GM19240 (cell line): ENCODE results near the gene SLC41A3.
"Not testable (repeated sequence)": the region's sequence is repeated elsewhere in the genome, so short reads cannot be mapped to it uniquely, and the experiment has no call there.

Experiments
- DNase-seq: peaks from one replicate; pipeline ENCODE4 v3.0.0; 2011; ENCODE audit warnings: low spot score; ENCODE audit not compliant: insufficient read length

Gene SLC41A3

GRCh38 chr3:126053949-126054569 is 29.9 kb downstream of the SLC41A3 start:
- no peak for DNase-seq

GRCh38 chr3:126053513-126053912 is 30.4 kb downstream of the SLC41A3 start:
- no peak for DNase-seq

DNA sequence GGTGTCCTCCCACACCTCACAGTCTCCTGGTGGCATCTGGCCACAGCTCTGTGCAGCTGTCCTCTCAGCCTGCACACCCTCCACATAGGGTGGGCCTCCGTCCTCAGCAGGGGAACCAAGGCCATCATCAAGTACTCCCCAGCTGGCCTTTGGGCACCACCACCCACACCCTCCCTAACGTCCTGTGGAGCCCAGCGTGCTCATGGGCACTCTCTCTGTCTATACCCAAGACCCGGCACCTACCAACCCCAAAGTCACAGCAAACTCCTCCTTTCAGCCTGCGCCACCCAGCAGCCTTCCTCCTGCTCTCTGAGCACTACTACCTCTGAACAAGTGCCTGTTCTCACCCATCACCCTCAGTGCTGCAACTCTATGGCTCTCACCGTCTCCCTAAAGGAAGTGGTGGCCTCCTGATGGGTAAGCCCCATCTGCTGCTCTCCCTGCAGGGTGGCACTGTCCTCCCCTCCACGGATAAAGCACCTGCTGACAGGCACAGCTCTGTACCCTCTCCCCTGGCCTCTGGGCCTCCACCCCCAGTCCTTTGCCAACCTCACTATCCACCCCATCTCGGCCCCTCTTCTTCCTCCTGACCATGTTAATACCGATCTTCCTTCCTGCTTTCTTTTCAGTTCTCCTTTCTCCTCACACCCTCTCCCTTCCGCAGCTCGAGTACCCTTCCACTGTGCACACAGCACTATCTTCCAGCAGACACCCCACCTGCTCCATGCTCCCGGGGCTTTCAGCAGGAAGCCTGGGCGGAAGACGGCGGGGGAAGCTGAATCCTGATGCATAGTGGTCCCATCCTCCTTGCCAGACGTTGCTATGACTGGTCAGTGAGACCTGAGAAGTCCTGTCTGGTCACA is 31.5 kb downstream of the SLC41A3 start:
- no peak for DNase-seq

- DNase-seq = no peak
Measured at GRCh38 chr3:126051741-126052140, 32.2 kb downstream of the SLC41A3 start.

GRCh38 chr3:126051234-126051633 is 32.7 kb downstream of the SLC41A3 start:
- DNase-seq = no peak

GRCh38 chr3:126050626-126051025 is 33.3 kb downstream of the SLC41A3 start:
- no peak for DNase-seq

GRCh38 chr3:126050050-126050392 is 33.9 kb downstream of the SLC41A3 start:
- DNase-seq = no peak

GRCh38 chr3:126049289-126050049 is 34.5 kb downstream of the SLC41A3 start:
- no peak for DNase-seq

GRCh38 chr3:126040386-126040785 is 43.5 kb downstream of the SLC41A3 start:
- DNase-seq = no peak

DNA sequence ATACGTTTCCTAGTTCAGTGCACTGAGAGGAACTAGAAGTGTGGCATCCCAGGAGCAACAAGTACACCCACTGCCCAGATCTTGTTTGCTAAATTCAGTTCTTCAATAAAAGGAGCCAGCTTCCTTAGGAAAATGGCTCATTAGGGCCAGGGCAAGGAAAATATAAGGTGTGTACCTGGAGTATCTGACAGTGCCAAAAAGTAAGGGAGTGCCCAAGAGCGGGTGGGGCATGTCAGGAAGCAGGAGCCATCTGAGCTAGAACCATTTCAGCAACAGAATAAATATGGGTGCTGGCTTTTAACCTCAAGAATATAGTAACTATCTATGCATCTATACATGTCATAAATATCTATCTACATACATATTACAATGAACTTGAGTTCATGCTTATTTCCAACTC is 44.1 kb downstream of the SLC41A3 start:
- DNase-seq = no peak

DNA sequence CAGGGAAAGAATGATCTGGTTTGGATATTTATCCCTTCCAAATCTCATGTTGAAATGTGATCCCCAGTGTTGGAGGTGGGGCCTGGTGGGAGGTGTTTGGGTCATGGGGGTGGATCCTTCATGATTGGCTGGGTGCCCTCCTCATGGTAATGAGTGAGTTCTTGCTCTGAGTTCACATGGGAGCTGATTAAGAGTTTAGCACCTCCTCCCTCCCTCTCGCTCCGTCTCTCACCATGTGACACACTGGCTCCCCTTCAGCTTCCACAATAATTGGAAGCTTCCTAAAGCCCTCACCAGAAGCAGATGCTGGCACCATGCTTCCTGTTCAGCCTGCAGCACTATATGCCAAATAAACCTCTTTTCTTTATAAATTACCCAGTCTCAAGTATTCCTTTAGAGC is 45.1 kb downstream of the SLC41A3 start:
- not testable (repeated sequence) for DNase-seq

GRCh38 chr3:126036056-126036549 is 47.8 kb downstream of the SLC41A3 start:
- no peak for DNase-seq

DNA sequence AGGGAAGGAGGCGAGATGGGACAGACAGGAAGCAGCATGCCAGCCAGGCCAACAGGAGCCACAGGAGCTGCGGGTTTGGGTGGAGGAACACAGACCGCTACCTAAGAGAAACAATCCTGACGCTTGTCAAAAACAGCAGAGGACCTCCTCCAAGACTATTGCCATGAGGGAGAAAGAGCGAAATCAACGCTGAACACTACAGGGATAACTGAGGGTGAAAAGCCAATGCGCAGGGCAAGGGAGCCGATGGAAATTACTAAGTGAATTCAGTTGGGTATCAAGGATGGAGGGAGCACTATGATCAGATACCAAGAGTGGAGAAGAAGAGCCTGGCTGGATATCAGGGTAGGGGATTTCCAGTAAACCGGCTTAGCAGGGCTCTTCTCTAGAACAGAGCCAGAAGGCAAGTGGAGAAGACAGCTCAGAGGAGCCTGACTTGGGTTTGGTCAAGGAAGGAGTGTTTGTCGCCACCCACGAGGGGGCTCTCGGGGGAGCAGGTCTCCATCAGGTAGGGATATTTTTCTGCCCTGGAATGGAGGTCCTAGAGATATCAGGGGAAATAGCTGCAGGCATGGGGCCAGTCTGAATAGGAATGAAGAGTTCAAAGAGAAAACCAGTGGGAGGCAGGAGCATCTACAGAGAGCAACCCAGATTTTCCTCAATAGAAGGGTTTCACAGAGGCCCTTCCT is 48.4 kb downstream of the SLC41A3 start:
- no peak for DNase-seq

DNA sequence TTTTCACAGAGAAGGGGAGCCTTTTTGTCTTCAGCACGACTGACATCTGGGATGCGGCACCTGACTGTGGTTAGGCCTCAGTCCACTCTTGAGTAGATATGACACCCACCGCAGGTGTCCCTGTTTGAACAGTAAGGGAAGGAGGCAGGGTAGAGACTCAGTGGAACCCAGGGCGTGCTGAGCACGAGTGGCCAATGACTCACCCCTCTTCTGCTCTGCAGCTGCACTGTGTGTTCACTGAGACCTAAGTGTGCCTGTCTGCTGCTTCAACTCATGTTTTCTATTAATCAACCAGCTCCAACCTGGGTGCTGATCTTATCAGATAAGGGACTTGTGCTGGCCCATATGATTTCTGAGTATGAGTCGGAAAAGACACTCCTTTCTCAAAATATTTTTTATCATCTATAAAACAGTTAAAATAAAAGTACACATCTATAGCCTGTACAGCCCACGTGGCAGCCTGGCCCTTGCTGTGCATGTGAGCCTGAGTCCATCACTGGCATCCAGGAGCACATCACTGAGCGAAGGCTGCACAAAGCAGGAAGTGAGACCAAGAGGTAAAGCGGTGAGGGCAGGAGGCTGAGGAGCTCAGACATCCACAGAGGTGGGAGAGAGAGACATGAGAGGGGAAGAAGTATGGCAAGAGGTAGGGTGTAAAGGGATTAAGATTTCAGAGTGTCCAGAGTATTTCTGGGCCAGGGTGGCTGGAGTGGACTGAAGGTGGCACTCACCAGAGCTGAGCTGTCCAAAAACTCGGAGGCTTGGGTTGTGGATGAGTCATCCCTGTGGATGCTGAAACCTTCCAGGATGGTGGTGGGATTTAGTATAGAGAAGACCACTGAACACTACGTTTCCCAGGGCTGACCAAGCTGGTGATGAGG is 49.2 kb downstream of the SLC41A3 start:
- DNase-seq = no peak

DNA sequence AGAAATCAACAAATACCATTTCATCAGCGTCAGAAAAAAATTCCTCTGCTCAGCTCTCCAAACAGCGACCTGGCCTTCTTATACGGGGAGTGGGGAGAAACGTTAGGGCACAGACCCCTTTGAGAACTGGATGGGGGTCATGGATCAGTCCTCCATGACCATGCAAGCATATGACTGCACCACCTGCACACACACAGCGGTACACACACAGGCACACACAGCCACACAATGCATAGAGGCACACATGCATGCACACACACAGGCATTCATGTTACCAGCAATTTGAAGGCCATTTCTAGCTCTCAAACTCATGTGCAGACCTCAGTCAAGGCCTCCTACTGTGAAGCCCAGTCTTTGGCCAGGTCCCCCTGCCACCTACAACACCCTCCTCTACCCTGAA is 50.2 kb downstream of the SLC41A3 start:
- no peak for DNase-seq

DNA sequence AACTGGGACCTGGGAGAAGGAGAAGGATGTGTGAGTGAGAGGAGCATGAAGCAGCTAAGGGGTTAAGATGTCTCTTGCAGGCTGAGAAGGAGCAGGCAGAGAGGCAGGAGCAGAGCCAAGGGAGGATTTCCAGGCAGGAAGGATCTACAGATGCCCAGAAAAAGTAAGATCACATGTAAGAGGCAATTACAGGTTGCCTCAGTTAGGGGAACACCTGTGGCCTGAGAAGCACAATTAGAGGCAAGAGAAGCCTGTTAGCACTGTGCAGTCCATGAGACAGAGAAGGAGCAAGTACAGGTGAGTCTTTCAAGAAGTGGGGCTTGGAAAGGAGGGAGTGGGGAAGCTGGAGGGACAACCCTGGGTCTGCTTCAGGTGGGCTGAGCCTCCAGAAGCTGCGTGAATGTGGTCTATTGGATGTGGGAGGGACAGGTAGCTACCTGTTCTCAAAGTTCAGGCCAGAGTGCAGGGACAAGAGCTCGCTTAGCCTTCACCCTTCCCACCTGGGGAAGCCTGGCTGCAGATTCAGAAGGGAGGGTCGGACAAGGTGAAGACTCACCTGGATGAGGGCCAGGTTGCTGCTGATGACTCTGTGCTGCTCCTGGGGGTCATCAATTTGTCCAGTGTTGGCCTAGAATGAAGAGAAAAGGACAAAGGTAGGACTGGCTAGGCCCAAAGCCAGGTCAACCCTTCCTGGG is 50.7 kb downstream of the SLC41A3 start:
- DNase-seq = no peak

DNA sequence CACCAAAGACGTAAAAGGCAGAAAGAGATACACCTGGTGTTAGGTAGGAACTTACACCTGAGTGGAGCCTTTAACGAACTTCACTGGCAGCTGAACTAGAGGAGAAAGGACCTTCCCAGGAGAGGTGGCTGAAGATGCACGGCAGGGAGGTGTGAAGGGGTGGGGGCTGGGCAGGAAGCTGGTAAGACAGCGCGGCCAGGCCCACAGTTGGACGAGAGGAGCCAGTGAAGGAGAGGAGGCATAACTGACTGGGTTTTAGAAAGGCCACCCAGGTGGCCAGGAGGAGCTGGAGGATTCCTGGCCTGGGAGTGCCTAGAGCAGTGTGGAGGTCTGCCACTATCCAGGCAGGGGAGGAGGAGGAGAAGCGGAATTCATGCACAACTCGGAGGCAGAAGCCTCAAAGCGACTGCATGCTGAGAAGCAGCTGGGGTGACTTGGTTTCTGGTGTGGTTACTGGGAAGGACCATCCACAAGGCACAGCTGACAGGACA is 51.9 kb downstream of the SLC41A3 start:
- no peak for DNase-seq

DNA sequence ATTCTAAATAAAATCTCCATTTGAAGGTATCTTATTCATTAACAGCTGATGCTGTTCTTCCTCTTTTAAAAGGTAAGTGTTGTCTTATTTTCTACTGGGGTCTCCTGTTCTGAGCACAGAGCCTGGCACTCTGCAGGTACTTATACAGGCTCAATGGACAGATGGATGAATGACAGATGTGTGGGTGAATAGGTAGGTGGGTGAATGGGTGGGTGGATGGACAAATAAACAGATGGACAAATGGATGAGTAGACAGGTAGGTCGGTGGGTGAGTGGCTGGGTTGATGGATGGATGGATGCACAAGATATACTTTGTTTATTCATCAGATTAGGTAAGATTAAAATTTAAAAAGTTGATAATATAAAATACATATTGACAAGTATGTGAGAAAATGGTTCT is 53.5 kb downstream of the SLC41A3 start:
- no peak for DNase-seq

DNA sequence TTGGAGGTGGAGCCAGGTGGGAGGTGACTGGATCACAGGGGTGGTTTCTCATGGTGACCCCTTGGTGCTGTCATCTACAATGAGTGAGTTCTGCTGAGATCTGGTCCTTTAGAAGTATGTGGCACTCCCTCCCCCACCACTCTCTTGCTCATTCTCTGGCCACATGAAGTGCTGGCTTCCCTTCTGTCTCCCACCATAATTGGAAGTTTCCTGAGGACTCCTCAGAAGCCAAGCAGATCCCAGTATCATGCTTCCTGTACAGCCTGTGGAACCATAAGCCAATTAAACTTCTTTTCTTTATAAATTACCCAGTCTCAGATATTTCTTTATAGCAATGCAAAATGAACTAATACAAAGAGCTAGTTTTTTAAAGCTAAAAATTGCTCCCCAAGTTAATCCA is 54.7 kb downstream of the SLC41A3 start:
- no peak for DNase-seq

GRCh38 chr3:126028096-126028495 is 55.8 kb downstream of the SLC41A3 start:
- no peak for DNase-seq
